H1 (cell line): ENCODE measurements around the gene GSE1. TPM values are rescaled to one million over a fixed set of nuclear protein-coding genes. Genes with fewer than 3 reads are reported as not detected.

Experiments used
- CBX5 ChIP-seq: fragments of 300-800, 300-1000 bp; sonication (generic); IDR thresholded peaks from 2 replicates; pipeline ENCODE4 v1.7.1; 2016; ENCODE audit warnings: antibody characterized with exemption, low read length, low read depth
- EGR1 ChIP-seq: IDR thresholded peaks from 2 replicates; pipeline ENCODE4 v1.6.1; 2011; ENCODE audit warnings: low read depth, low read length, borderline replicate concordance
- NRF1 ChIP-seq: IDR thresholded peaks from 2 replicates; pipeline ENCODE4 v1.6.1; 2011; ENCODE audit warnings: mild to moderate bottlenecking, low read depth, low read length, improper control_type of control experiment
- SAP30 ChIP-seq: fragments of 300-600 bp; sonication (generic); IDR thresholded peaks from 2 replicates; pipeline ENCODE4 v1.7.1; 2012; ENCODE audit warnings: low read length, moderate library complexity, mild to moderate bottlenecking, inconsistent platforms; ENCODE audit not compliant: insufficient read depth, insufficient replicate concordance
- SIX5 ChIP-seq: IDR thresholded peaks from 2 replicates; pipeline ENCODE4 v1.6.1; 2011; ENCODE audit warnings: mild to moderate bottlenecking, low read depth, low read length
- SUZ12 ChIP-seq: fragments of 200-600 bp; sonication (generic); IDR thresholded peaks from 2 replicates; pipeline ENCODE4 v1.6.1; 2012; ENCODE audit warnings: mild to moderate bottlenecking, inconsistent platforms, low read length, moderate library complexity, mixed read lengths
- TEAD4 ChIP-seq: IDR thresholded peaks from 2 replicates; pipeline ENCODE4 v1.6.1; 2012; ENCODE audit warnings: low read depth, low read length, inconsistent platforms, mixed read lengths
- USF2 ChIP-seq: IDR thresholded peaks from 2 replicates; pipeline ENCODE4 v1.6.1; 2011; ENCODE audit warnings: low read length, improper control_type of control experiment
- YY1 ChIP-seq: IDR thresholded peaks from 2 replicates; pipeline ENCODE4 v1.6.1; 2011; ENCODE audit warnings: low read depth, mild to moderate bottlenecking, low read length
- polyA plus RNA-seq, 7 experiments: library from polyadenylated mRNA; depleted of rRNA in 3 of 7; stranded (reverse) in 5 of 7; unstranded in 2 of 7; fragments of >200 nt in 5 of 7; fragments of 200-250 nt in 2 of 7; gene quantifications; 1 replicate in 5 of 7; 2 replicates in 1 of 7; 4 replicates in 1 of 7; pipeline versions ENCODE4 v1.2.1 to v1.2.3, GENCODE V29; 2011 to 2013; ENCODE audit warnings: missing spikeins in 2 of 7, mixed read lengths in 2 of 7
- total RNA-seq: library from RNA; stranded (reverse); fragmentation: NEBNext Ultra II Directional; extraction: Animal tissue kit (Norgen Biotek cat#: 25700); gene quantifications from 2 replicates; pipeline ENCODE4 v1.2.1, GENCODE V29; 2021

Gene GSE1
- total and polyA plus RNA-seq, 2 of the 8 experiments (the other 6 are each of a cell fraction or from before 2014, with no cell fraction given): 26.0 to 65.6 TPM

DNA sequence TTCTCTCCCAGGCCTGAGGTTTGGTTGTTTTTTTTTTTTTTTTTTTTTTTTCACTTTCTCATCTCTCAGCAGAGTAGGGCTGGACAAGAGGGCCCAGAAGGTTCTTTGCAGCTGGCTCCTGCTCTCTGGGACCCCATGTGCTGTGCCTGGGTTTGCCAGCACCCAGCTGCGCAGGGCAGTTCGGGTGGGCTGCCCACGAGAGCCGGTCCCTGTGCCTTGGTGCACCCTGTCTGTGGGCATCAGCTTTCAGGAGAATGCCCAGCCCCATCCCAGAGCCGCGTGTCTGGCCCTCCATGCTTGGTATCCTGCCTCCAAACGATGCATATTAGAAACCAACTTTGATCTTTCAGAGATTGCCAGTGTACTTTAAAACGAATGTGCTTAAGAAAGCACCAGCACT is 15.0 kb upstream of the GSE1 start (continued):
- no peak for TF ChIP-seq NRF1
- TF ChIP-seq TEAD4: no peak
- no peak for TF ChIP-seq SUZ12
- no peak for TF ChIP-seq SAP30
- no peak for TF ChIP-seq YY1
- no peak for TF ChIP-seq EGR1
- no peak for TF ChIP-seq CBX5
- TF ChIP-seq USF2: no peak
- TF ChIP-seq SIX5: no peak
